IPS-15b (cell line): ENCODE results near the gene ABO.
"Not testable (repeated sequence)": the region's sequence is repeated elsewhere in the genome, so short reads cannot be mapped to it uniquely, and the experiment has no call there.

Experiments used
- H3K27me3 ChIP-seq: one replicate; pipeline ENCODE4 v1.6.1; 2013; ENCODE audit warnings: low read length; ENCODE audit not compliant: control insufficient read depth, insufficient read depth
- H3K36me3 ChIP-seq: one replicate; pipeline ENCODE4 v1.6.1; 2013; ENCODE audit warnings: low read length; ENCODE audit not compliant: control insufficient read depth, insufficient read depth
- H3K4me1 ChIP-seq: one replicate; pipeline ENCODE4 v1.6.1; 2013; ENCODE audit warnings: mild to moderate bottlenecking, low read length; ENCODE audit not compliant: control insufficient read depth, insufficient read depth
- H3K4me3 ChIP-seq: one replicate; pipeline ENCODE4 v1.5.1; 2013; ENCODE audit warnings: low read depth, low read length
- H3K9ac ChIP-seq: one replicate; pipeline ENCODE4 v1.6.1; 2013; ENCODE audit warnings: low read depth, mild to moderate bottlenecking, low read length
- H3K9me3 ChIP-seq: one replicate; pipeline ENCODE4 v1.6.1; 2013; ENCODE audit warnings: mild to moderate bottlenecking, low read length; ENCODE audit not compliant: control insufficient read depth, insufficient read depth

The ABO gene

GRCh38 chr9:133257465-133257956 lies 17.5 kb downstream of the ABO start:
- no peaks in the 10 kb centered on the region for H3K36me3 ChIP-seq
- peaks cover 2% of the 10 kb centered on the region for H3K4me1 ChIP-seq
- H3K4me3 ChIP-seq: no peak overlapping the region
- H3K9ac ChIP-seq: no peak overlapping the region
- H3K27me3 ChIP-seq: no peaks in the 10 kb centered on the region
- no peaks in the 10 kb centered on the region for H3K9me3 ChIP-seq

GRCh38 chr9:133256686-133257091 lies 18.3 kb downstream of the ABO start:
- Histone ChIP-seq H3K4me1 (peaks cover 2% of the 10 kb centered on the region), H3K27me3 (no peaks in the 10 kb centered on the region), H3K9ac (no peak overlapping the region), H3K9me3 (no peaks in the 10 kb centered on the region), H3K36me3 (no peaks in the 10 kb centered on the region), H3K4me3 (no peak overlapping the region)

DNA sequence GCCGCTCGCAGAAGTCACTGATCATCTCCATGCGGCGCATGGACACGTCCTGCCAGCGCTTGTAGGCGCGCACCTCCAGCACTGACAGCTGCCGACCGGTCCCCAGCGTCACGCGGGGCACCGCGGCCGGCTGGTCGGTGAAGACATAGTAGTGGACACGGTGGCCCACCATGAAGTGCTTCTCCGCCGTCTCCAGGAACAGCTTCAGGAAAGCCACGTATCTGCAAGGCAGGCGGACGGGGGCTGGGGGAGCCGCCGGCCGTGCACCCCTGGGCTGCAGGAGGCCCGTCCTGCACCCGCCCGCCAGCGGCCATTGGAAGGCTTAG lies 18.9 kb downstream of the ABO start:
- Histone ChIP-seq H3K9ac (no peak overlapping the region), H3K36me3 (no peaks in the 10 kb centered on the region), H3K27me3 (no peaks in the 10 kb centered on the region), H3K9me3 (no peaks in the 10 kb centered on the region), H3K4me3 (no peak overlapping the region), H3K4me1 (peaks cover 2% of the 10 kb centered on the region)

DNA sequence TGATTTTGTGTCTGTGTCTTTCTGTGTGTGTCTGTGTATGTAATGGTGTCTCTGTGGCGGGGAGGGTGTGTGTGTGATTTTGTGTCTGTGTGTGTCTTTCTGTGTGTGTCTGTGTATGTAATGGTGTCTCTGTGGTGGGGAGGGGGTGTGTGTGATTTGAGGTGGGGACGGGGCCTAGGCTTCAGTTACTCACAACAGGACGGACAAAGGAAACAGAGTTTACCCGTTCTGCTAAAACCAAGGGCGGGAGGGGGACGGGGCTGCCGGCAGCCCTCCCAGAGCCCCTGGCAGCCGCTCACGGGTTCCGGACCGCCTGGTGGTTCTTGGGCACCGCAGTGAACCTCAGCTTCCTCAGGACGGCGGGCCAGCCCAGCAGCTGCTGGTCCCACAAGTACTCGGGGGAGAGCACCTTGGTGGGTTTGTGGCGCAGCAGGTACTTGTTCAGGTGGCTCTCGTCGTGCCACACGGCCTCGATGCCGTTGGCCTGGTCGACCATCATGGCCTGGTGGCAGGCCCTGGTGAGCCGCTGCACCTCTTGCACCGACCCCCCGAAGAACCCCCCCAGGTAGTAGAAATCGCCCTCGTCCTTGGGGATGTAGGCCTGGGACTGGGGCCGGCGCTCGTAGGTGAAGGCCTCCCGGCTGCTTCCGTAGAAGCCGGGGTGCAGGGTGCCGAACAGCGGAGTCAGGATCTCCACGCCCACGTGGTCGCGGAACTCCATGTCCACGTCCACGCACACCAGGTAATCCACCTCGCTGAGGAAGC lies 19.4 kb downstream of the ABO start:
- no peak overlapping the region for H3K4me3 ChIP-seq
- H3K9ac ChIP-seq: no peak overlapping the region
- no peaks in the 10 kb centered on the region for H3K36me3 ChIP-seq
- no peaks in the 10 kb centered on the region for H3K9me3 ChIP-seq
- peaks cover 2% of the 10 kb centered on the region for H3K4me1 ChIP-seq
- H3K27me3 ChIP-seq: no peaks in the 10 kb centered on the region

GRCh38 chr9:133254471-133254870 lies 20.5 kb downstream of the ABO start:
- no peak overlapping the region for H3K4me3 ChIP-seq
- no peaks in the 10 kb centered on the region for H3K36me3 ChIP-seq
- H3K9ac ChIP-seq: no peak overlapping the region
- no peaks in the 10 kb centered on the region for H3K9me3 ChIP-seq
- peaks cover 2% of the 10 kb centered on the region for H3K4me1 ChIP-seq
- no peaks in the 10 kb centered on the region for H3K27me3 ChIP-seq

GRCh38 chr9:133253268-133253667 lies 21.7 kb downstream of the ABO start:
- H3K27me3 ChIP-seq: no peaks in the 10 kb centered on the region
- no peaks in the 10 kb centered on the region for H3K36me3 ChIP-seq
- no peak overlapping the region for H3K9ac ChIP-seq
- H3K4me3 ChIP-seq: no peak overlapping the region
- peaks cover 2% of the 10 kb centered on the region for H3K4me1 ChIP-seq
- H3K9me3 ChIP-seq: no peaks in the 10 kb centered on the region

DNA sequence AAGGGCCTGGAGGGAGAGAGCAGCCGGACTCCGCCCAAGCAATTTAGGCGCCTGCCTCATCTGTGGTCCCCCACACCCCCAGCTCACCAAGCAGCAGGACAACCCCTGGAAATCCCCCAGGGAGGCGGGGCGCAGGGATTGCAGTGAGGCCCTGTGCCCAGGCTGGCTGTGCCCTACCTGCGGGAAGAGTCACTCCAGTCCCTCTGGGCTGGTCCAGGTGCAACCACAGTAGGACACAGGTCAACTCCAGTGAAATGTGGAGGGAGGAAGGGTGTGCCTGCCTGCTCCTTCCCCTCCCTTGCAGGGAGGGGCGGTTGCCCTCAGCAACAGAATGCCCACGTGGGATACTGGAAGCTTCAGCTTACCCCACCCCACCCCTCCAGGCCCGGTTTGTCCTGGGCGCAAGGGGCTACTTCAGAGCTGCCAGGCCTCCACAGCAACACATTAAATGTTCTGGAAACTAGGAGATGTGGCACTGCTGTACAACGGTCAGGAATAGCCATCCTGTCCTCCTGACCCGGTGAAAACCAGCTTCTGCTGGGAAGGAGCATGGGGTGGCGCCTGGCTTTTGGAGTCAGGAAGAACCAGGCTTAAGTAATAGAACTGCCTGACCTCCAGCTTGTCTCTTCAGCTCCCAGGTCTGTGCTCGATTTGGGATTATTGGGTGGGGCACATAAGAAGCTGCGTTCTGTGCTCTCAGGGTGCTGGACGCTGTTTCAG lies 22.5 kb downstream of the ABO start:
- H3K9ac ChIP-seq: no peak overlapping the region
- no peak overlapping the region for H3K4me3 ChIP-seq
- no peaks in the 10 kb centered on the region for H3K27me3 ChIP-seq
- H3K4me1 ChIP-seq: no peaks in the 10 kb centered on the region
- H3K9me3 ChIP-seq: no peaks in the 10 kb centered on the region
- no peaks in the 10 kb centered on the region for H3K36me3 ChIP-seq

- H3K4me1 ChIP-seq: no peaks in the 10 kb centered on the region
- no peaks in the 10 kb centered on the region for H3K9me3 ChIP-seq
- H3K27me3 ChIP-seq: no peaks in the 10 kb centered on the region
- no peak overlapping the region for H3K9ac ChIP-seq
- H3K4me3 ChIP-seq: no peak overlapping the region
- no peaks in the 10 kb centered on the region for H3K36me3 ChIP-seq
Observed at GRCh38 chr9:133251773-133252172, 23.2 kb downstream of the ABO start.

- not testable (repeated sequence) for H3K9me3 ChIP-seq, H3K36me3 ChIP-seq, H3K9ac ChIP-seq, H3K27me3 ChIP-seq, H3K4me3 ChIP-seq, H3K4me1 ChIP-seq
Observed at GRCh38 chr9:133251221-133251620, 23.8 kb downstream of the ABO start.

DNA sequence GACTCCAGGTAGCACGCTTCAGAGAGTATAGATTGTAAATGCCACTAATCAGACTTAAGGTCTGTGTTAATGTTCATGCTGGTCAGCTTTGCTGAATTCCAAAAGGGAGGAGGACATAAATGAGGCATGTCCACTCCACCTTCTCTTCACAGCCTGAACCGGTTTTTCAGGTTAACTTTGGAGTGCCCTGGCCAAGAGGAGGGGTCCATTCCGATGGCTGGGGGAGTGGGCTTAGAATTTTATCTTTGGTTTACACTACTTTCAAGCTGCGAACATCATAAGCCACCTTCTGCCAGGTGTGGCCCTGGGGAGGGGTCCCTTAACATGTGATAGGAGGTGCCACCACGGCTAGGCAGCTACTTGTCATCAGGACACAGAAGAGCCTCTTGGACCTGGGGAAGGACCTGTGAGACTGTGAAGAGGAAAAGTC lies 24.2 kb downstream of the ABO start:
- H3K4me3 ChIP-seq: no peak overlapping the region
- H3K9me3 ChIP-seq: no peaks in the 10 kb centered on the region
- H3K36me3 ChIP-seq: no peaks in the 10 kb centered on the region
- H3K9ac ChIP-seq: no peak overlapping the region
- H3K4me1 ChIP-seq: no peaks in the 10 kb centered on the region
- H3K27me3 ChIP-seq: no peaks in the 10 kb centered on the region

DNA sequence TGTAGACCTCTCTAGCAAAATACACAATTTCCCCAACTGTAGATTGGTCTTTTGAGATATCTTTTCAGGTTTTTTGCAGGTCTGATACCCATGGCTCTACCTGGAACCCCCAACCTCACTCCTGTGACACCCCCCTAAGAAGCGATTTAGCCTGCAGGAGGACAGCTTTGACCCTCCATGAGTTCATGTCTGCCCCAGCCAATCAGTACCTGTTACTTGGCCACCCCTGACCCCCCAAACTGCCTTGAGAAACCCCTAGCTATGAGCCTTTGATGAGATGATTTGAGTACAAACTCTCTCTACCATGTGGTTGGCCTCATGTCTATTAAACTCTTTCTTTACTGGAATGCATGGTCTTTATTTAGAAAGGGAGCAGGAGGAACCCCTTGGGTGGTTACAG lies 25.7 kb downstream of the ABO start:
- Histone ChIP-seq H3K4me3 (no peak overlapping the region), H3K36me3 (no peaks in the 10 kb centered on the region), H3K4me1 (no peaks in the 10 kb centered on the region), H3K27me3 (no peaks in the 10 kb centered on the region), H3K9me3 (no peaks in the 10 kb centered on the region), H3K9ac (no peak overlapping the region)

GRCh38 chr9:133248726-133249295 lies 26.2 kb downstream of the ABO start:
- no peak overlapping the region for H3K4me3 ChIP-seq
- H3K9me3 ChIP-seq: no peaks in the 10 kb centered on the region
- no peaks in the 10 kb centered on the region for H3K36me3 ChIP-seq
- no peaks in the 10 kb centered on the region for H3K27me3 ChIP-seq
- H3K4me1 ChIP-seq: no peaks in the 10 kb centered on the region
- no peak overlapping the region for H3K9ac ChIP-seq
